NCI-H2107 (cell line): ENCODE measurements around the gene OR1F1.
"Not testable (repeated sequence)": the region's sequence is repeated elsewhere in the genome, so short reads cannot be mapped to it uniquely, and the experiment has no call there.

ENCODE experiments used
- DNase-seq: peaks from one replicate; lab custom pipeline; 2025; lab: John Stamatoyannopoulos, UW

The OR1F1 gene

GRCh38 chr16:3173892-3174617 lies 13.9 kb upstream of the OR1F1 start:
- DNase-seq, result no peak

DNA sequence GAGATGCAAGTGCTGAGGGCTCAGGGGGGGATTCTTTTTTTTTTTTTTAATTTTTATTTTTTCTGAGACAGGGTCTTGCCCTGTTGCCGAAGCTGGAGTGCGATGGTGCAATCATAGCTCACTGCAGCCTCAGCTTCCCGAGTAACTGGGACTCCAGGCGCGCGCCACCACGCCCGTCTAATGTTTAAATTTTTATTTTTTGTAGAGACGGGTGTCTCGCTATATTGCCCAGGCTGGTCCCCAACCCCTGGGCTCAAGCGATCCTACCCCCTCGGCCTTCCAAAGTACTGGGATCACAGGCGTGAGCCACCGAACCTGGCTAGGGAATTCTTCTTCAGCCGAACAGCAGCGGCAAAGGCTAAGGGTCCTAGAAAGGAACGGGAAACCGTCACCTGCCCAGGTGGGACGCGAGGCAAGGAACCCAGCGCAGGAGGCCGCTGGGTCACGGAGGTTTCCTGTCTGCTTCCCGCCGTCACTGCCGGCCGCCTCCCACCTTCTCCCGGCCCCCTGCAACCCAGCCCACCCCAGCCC lies 13.3 kb upstream of the OR1F1 start:
- no peak for DNase-seq

DNA sequence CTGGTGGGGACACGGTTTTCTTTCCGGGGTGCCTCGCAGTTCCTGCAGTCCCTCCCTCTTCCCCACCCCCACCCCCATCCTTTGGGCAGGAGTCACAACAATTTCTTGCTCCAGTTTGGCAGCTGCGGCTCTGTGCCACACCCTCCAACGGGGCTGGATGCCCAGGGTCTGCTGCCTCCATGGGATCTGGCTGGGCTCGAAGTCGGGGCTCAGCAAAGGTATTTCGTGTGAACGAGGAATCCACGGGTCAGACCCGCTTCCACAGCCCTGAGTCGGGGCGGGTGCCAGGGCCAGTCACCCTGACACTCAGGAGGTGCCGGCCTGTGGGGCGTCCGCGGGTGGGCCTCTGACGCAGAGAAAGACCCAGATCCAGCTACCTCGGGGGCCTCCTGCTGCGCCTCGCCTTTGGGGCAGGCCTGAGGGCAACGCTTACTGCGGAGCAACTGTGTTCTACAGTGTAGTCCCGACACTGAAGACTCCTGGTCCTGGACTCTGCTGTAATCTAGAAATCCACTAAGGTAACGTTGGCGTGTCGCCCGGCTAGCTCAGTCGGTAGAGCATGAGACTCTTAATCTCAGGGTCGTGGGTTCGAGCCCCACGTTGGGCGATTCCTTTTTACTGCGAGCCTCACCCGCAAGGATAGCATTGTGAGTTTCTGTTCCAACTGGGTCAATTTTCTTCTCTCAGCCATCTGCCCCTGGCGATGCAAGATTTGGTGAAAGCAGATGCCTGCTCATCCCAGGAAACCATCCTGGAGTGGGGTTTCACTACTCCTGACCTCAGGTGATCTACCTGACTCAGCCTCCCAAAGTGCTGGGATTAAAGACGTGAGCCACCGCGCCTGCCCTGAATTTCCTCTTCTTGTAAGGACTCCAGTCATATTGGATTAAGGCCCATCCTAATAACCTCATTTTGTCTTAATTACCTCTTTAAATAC lies 12.6 kb upstream of the OR1F1 start:
- no peak for DNase-seq

GRCh38 chr16:3179651-3180050 lies 8.4 kb upstream of the OR1F1 start:
- no peak for DNase-seq

DNA sequence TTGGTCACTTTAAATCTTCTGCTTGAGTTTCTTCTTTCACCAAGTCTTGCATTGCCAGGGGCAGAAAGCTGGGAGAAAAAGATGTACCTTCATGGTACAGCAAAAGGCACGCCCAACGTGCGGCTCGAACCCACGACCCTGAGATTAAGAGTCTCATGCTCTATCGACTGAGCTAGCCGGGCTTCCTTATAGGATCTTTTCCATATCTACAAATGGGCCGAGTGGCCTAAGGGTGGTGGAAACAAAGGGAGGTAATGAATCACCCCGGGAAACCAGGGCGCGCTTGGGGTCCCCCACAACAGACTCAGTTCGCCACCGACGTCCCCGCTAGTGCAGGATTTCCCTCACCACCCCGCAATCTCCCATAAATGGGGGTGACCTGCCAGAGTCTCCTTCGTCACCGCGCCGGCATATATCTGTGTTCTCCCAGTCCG lies 7.5 kb upstream of the OR1F1 start:
- no peak for DNase-seq

DNA sequence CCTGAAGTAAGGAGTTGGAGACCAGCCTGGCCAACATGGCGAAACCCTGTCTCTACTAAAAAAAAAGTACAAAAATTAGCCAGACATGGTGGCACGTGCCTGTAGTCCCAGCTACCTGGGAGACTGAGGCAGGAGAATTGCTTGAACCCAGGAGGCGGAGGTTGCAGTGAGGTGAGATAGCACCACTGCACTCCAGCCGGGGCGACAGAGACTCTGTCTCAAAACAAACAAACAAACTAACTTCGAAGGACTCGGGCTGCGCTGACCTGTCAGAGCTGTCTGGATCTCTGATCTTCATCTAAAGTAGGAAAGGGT lies 5.8 kb upstream of the OR1F1 start:
- not testable (repeated sequence) for DNase-seq

GRCh38 chr16:3182608-3183444 lies 5.2 kb upstream of the OR1F1 start:
- DNase-seq, result no peak

DNA sequence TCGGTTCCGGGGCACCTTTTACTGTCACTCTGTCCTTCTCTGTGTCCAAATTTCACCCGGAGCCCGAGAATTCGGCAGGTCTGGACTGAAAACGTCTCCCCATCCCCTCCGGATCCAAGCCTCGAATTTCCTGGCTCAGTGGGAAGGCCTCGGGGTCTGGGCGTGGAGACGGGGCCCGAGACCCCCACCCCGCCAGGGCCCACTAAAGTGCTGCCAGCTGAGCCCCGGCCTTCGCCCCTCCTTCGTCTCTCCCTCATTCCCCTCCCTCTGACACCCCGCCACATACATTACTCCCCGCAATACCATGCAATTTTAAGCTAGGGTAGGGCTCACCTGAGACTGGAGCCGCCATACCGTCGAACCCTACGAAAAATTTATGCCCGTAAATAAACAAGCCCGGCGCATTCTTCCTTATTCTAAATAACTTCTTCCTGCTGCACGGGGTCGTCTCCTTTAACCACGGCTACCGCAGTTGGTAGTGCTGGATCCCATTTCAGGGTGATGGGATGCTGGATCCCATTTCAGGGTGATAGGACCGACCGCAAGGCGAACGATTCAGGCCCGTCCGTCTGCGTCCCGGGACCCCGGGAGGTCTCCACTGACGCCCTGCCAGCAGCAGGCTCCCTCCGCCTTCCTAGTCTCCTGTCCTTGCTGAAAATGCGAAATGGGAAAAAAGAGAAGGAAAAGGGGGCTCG lies 4.4 kb upstream of the OR1F1 start:
- DNase-seq, result no peak

- no peak for DNase-seq
Measured at GRCh38 chr16:3186946-3187690, 886 bp upstream of the OR1F1 start.

DNA sequence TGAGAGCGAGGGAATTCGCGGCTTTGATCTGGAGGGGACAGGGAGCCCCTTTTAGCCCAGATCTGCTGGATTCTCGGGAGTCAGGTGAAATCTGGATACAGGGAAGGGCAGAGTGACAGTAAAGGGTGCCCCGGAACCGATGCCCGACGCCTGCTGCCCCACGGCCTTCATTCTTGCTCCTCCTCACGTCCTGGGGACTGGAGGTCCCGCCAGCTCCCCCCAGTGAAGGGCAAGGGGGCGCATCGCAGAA lies 596 bp downstream of the OR1F1 start:
- DNase-seq, result no peak

- no peak for DNase-seq
Measured at GRCh38 chr16:3188925-3189825, 1.2 kb downstream of the OR1F1 start.

- DNase-seq, result no peak
Measured at GRCh38 chr16:3189869-3190268, 1.9 kb downstream of the OR1F1 start.

DNA sequence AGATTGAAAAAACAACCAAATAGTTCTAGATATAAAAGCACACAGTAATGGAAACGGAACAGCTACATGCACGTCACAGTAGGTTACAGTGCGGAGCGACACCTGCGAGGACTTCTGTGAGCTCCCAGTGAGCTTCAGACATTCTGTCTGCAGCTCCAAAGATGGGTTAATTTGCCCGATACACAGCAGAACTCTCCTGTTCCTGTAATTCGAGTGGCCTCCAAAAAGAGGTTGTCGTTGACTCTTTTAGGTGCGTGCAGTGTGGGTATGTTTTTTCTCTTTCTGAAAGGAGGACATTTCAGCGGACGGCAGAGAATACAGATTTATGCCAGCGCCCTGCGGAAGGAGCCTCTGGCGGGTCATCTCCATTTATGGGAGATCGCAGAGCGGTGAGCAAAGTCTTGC lies 2.9 kb downstream of the OR1F1 start:
- DNase-seq, result no peak

DNA sequence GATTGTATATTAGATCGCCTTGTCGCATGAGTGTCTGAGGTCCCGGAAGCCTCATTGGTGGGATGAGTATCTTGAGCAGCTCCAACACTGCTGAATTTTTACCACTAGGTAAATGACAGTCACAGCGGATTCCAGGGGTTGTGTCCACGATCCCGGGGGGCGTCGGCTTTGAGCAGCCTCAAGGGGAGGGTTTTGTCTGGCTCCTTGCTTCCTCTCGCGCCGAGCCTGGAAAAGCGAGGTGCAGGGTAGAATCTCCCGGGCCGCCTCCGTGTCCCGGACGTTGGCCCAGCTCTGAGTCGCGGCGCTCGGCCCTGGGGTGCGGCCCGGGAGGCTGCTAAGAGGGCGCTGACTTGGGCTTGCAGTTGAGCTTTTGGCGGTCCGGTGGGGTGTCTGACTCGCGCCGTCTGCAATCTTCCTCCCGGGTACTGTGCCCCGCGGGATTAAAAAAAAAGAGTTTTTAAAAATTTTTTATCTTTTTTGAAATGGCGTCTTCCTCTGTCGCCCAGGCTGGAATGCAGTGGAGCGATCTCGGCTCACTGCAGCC lies 4.5 kb downstream of the OR1F1 start:
- no peak for DNase-seq

GRCh38 chr16:3193221-3194212 lies 5.5 kb downstream of the OR1F1 start:
- no peak for DNase-seq

DNA sequence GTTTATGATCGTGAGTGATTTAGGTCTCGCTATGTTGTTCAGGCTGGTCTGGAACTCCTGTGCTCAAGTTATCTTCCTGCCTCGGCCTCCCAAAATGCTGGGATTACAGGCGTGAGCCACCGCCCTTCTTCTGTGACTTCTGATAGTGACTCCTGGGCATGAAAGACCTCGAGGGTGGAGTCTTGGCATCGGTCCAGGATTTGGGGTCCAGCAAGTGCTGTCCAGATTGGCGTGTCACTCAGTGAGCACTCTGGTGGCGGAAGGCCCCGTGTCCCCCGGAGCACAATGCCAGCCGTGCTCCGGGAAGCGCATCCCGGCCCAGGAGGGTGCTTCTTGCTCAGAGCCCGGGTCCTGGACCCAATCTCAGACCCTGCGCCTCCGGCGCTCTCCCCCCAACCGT lies 6.8 kb downstream of the OR1F1 start:
- no peak for DNase-seq

- no peak for DNase-seq
Measured at GRCh38 chr16:3195975-3196374, 8.0 kb downstream of the OR1F1 start.

GRCh38 chr16:3197694-3198333 lies 9.8 kb downstream of the OR1F1 start:
- DNase-seq, result not testable (repeated sequence)
